PFSK-1 (cell line): Measurements from ENCODE around the gene QKI.

ENCODE experiments used
- POLR2AphosphoS5 ChIP-seq: IDR thresholded peaks from 2 replicates; pipeline ENCODE4 v1.6.1; 2012; ENCODE audit warnings: low read depth, mild to moderate bottlenecking, control low read depth, low read length, moderate library complexity
- REST ChIP-seq, 2 experiments: IDR thresholded peaks; 2 replicates each; pipeline versions ENCODE4 v1.6.1 to v1.8.0; 2011 to 2012; ENCODE audit warnings: low read depth in 2 of 2, low read length in 2 of 2, control low read depth in 1 of 2, inconsistent platforms in 1 of 2, mild to moderate bottlenecking in 1 of 2, moderate library complexity in 1 of 2; ENCODE audit not compliant: insufficient read depth in 1 of 2
- SIN3A ChIP-seq: IDR thresholded peaks from 2 replicates; pipeline ENCODE4 v1.6.1; 2012; ENCODE audit warnings: mild to moderate bottlenecking, low read length, moderate library complexity, borderline replicate concordance; ENCODE audit not compliant: insufficient read depth

- TF ChIP-seq POLR2AphosphoS5 (no peak), REST (IDR thresholded peaks at IDR 0.05; ENCODE audit: insufficient read depth in 1 of 2, low read depth in 2 of 2, low read length in 2 of 2) (no peak), SIN3A (no peak)
Observed at GRCh38 chr6:163442336-163442735, 27.8 kb downstream of the QKI start.
